Neural cell (in vitro differentiated cells): Measurements from ENCODE around the gene PLXNA4.

Experiments
- CTCF ChIP-seq: fragments of 450-650 bp; IDR thresholded peaks from 2 replicates; pipeline ENCODE4 v1.5.1; 2014; ENCODE audit warnings: antibody characterized with exemption, mild to moderate bottlenecking, moderate library complexity; ENCODE audit not compliant: poor library complexity, severe bottlenecking
- EZH2 ChIP-seq: fragments of 200-600, 300-800 bp; shearing (Covaris generic), sonication (generic); IDR thresholded peaks from 2 replicates; pipeline ENCODE4 v1.6.1; 2014; ENCODE audit warnings: antibody characterized with exemption, low read length, borderline replicate concordance, mild to moderate bottlenecking; ENCODE audit not compliant: insufficient read depth, poor library complexity, severe bottlenecking
- MXI1 ChIP-seq: fragments of 450-650 bp; conservative IDR thresholded peaks from 2 replicates; pipeline ENCODE4 v1.6.1; 2014; ENCODE audit warnings: antibody characterized with exemption, mild to moderate bottlenecking; ENCODE audit not compliant: poor library complexity, severe bottlenecking
- POLR2AphosphoS5 ChIP-seq: IDR thresholded peaks from 2 replicates; pipeline ENCODE4 v1.6.1; 2012
- RAD21 ChIP-seq: fragments of 450-650 bp; conservative IDR thresholded peaks from 2 replicates; pipeline ENCODE4 v1.6.1; 2014; ENCODE audit warnings: antibody characterized with exemption, mild to moderate bottlenecking, moderate library complexity
- SMC3 ChIP-seq: fragments of 450-650 bp; conservative IDR thresholded peaks from 2 replicates; pipeline ENCODE4 v1.6.1; 2014; ENCODE audit warnings: antibody characterized with exemption, mild to moderate bottlenecking, moderate library complexity; ENCODE audit not compliant: poor library complexity
- TAF1 ChIP-seq: IDR thresholded peaks from 2 replicates; pipeline ENCODE4 v1.6.1; 2012; ENCODE audit warnings: low read depth

- TF ChIP-seq POLR2AphosphoS5 (no peak), CTCF (no peak), EZH2 (no peak), SMC3 (no peak), RAD21 (no peak), MXI1 (no peak), TAF1 (no peak)
These were observed 13.9 kb upstream of the PLXNA4 start for GRCh38 chr7:132590162-132590561.
